ENCODE measurements around the gene ENOX2.

GRCh38 chrX:130592204-130592603 is 310.8 kb downstream of the ENOX2 start:
- no peak for TF ChIP-seq CTCF (IDR thresholded peaks at IDR 0.05)
- no peak for TF ChIP-seq POLR2AphosphoS5 (IDR thresholded peaks at IDR 0.05)
- TF ChIP-seq EP300 (IDR thresholded peaks at IDR 0.05), result no peak
- no peak for TF ChIP-seq POLR2A (IDR thresholded peaks at IDR 0.05)

Measured in gastroesophageal sphincter (tissue), 3 donors.